ENCODE measurements around the gene OR2A42.
"Not testable (repeated sequence)": the region's sequence is repeated elsewhere in the genome, so short reads cannot be mapped to it uniquely, and the experiment has no call there.

DNA sequence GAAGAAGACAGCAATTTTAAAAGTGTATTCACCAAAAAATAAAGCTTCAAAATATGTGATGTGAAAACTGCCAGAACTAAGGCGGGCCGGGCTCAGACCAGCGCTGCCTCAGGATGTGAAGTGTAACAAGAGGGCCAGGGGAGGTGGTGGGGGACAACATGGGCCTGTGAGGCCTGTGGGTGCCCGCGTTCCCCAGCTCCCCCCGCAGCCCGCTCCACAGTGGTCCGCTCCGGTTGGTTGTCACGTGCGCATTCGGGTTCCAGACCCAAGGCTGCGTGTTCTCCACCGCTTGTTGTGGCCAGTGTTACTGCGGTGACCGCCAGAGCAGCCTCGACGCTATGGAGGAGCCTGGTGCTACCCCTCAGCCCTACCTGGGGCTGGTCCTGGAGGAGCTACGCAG lies 56.2 kb downstream of the OR2A42 start, which contains the start of gene CTAGE4:
- TF ChIP-seq, protein P1, sequence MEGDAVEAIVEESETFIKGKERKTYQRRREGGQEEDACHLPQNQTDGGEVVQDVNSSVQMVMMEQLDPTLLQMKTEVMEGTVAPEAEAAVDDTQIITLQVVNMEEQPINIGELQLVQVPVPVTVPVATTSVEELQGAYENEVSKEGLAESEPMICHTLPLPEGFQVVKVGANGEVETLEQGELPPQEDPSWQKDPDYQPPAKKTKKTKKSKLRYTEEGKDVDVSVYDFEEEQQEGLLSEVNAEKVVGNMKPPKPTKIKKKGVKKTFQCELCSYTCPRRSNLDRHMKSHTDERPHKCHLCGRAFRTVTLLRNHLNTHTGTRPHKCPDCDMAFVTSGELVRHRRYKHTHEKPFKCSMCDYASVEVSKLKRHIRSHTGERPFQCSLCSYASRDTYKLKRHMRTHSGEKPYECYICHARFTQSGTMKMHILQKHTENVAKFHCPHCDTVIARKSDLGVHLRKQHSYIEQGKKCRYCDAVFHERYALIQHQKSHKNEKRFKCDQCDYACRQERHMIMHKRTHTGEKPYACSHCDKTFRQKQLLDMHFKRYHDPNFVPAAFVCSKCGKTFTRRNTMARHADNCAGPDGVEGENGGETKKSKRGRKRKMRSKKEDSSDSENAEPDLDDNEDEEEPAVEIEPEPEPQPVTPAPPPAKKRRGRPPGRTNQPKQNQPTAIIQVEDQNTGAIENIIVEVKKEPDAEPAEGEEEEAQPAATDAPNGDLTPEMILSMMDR (conservative IDR thresholded peaks at IDR 0.05), result not testable (repeated sequence)
- TF ChIP-seq ZFX (IDR thresholded peaks at IDR 0.05), result not testable (repeated sequence)

All from C4-2B (cell line).